ENCODE results near the gene CDH2. TPM values are rescaled to one million over a fixed set of nuclear protein-coding genes. Genes with fewer than 3 reads are reported as not detected.

The CDH2 gene
- total RNA-seq, 1 experiment from 2014 or later: not detected

DNA sequence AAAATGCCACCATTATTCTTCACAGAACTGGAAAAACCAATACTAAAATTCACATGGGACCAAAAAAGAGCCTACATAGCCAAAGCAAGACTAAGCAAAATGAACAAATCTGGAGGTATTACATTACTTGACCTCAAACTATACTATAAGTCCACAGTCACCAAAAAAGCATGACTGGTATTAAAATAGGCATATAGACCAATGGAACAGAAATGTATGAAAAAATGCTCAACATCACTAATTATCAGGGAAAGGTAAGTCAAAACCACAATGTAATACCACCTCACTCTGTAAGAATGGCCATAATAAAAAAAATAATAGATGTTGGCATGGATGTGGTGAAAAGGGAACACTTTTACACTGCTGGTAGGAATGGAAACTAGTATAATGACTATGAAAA, 158.6 kb downstream of the CDH2 start:
- in situ Hi-C loops (cut with HindIII; ENCODE audit: low sequenced_read_pairs): no loop called here

DNA sequence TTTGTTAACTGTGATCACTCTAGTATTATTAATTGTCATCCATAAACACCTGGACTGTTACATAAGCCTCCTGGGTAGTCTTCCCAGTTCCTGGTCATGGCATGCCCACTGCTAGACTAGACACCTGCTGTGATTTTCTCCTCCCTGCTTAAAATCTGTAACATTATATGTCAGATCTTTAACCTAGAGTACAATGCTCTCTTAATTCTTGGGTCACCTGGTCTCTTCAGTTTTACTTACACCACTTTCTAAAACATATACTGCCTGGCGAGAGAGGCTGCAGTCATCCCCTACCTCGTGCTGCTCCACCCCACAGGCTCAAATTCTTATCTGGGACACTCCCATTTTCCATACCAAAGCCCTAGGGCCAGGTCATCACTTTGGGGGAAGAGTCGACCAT, 161.3 kb downstream of the CDH2 start:
- in situ Hi-C loops (cut with HindIII; ENCODE audit: low sequenced_read_pairs): no loop called here
- DNase-seq (ENCODE audit: low spot score): peak; percentile 74

More for the DNA sequence above, 158.6 kb downstream of the CDH2 start:
- no peak for DNase-seq (ENCODE audit: low spot score)

- DNase-seq (ENCODE audit: low spot score): no peak
- in situ Hi-C loops (cut with HindIII; ENCODE audit: low sequenced_read_pairs): no loop called here
Observed at GRCh38 chr18:28013066-28013465, 163.9 kb downstream of the CDH2 start.

GRCh38 chr18:28012336-28012735, 164.6 kb downstream of the CDH2 start:
- in situ Hi-C loops (cut with HindIII; ENCODE audit: low sequenced_read_pairs): no loop called here
- no peak for DNase-seq (ENCODE audit: low spot score)

DNA sequence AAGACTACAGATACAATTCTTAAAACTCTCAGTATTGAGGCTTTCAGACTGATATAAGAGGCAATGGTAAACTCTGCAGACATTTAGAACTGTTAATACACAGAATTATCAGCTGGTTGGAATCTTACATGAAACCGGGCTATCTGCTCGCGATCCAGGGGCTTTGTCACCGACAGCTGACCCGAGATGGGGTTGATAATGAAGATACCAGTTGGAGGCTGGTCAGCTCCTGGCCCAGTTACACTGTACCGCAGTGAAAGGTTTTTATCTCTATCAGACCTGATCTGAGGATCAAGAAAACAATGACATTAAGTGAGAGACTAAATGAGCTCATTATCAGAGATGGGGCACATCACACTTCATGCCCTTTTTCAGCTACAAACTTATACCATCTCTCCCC, 167.3 kb downstream of the CDH2 start:
- DNase-seq (ENCODE audit: low spot score): no peak
- in situ Hi-C loops (cut with HindIII; ENCODE audit: low sequenced_read_pairs): no loop called here

DNA sequence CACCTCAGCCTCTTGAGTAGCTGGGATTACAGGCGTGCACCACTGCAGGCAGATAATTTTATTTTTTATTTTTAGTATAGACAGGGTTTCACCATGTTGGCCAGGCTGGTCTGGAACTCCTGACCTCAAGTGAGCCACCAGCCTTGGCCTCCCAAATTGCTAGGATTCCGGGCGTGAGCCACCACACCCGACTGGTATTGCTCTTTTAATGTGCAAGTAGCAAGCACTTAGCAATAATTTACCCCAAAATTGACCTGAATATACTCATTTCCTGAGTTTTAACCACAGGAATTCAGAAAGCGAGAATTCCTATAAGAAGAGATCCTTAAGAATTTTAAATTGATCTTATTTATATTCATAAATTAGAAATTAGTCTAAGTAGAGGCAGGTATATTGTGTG, 169.1 kb downstream of the CDH2 start:
- DNase-seq (ENCODE audit: low spot score): no peak
- in situ Hi-C loops (cut with HindIII; ENCODE audit: low sequenced_read_pairs): no loop called here

DNA sequence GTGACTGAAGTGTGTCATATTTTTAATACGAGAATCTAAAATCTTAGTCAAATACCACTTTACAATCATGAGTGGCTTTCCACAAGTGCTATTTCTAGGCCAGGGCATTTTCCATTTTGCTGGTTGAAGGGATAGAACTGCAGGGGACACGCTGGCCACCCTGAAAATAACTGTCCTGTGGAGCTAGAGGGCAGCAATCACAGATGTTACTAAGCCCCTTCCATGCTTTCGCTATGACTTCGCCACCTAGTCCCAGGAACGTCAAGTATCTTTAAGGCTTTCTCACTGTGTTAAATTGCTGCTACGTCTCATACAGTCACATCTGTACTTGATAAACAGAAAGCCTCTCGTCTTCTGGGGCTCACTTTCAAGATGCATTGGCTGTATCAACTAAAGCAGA, 171.8 kb downstream of the CDH2 start:
- no peak for DNase-seq (ENCODE audit: low spot score)
- in situ Hi-C loops (cut with HindIII; ENCODE audit: low sequenced_read_pairs): no loop called here

GRCh38 chr18:28004606-28005005, 172.3 kb downstream of the CDH2 start:
- in situ Hi-C loops (cut with HindIII; ENCODE audit: low sequenced_read_pairs): no loop called here
- no peak for DNase-seq (ENCODE audit: low spot score)

- in situ Hi-C loops (cut with HindIII; ENCODE audit: low sequenced_read_pairs): no loop called here
Observed at GRCh38 chr18:28003451-28003850, 173.5 kb downstream of the CDH2 start.

GRCh38 chr18:28002841-28003240, 174.1 kb downstream of the CDH2 start:
- DNase-seq (ENCODE audit: low spot score): no peak
- in situ Hi-C loops (cut with HindIII; ENCODE audit: low sequenced_read_pairs): no loop called here

More at GRCh38 chr18:28003451-28003850, 173.5 kb downstream of the CDH2 start:
- peak; percentile 67 for DNase-seq (ENCODE audit: low spot score)

- no peak for DNase-seq (ENCODE audit: low spot score)
- in situ Hi-C loops (cut with HindIII; ENCODE audit: low sequenced_read_pairs): no loop called here
Observed at GRCh38 chr18:27996801-27997272, 180.1 kb downstream of the CDH2 start.

- in situ Hi-C loops (cut with HindIII; ENCODE audit: low sequenced_read_pairs): no loop called here
- DNase-seq (ENCODE audit: low spot score): no peak
Observed at GRCh38 chr18:27995770-27996502, 181.0 kb downstream of the CDH2 start.

DNA sequence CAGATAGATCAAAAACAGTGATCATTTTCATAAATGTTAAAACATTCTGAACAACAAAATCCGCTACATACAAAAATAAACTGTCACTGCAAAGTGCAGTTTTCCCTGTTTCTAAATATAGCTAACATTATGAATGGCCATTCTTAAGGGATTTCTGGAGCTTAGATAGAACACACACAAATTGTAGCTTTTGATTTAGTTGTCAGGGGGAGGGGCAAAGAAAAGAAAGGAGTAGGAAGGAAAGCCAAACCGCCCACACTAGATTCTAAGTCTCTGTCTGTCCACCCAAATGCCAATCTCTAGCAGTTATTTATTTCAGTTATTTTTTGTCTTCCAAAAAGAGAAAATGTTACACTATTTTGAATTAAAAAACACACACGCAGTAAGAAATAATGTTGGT, 182.4 kb downstream of the CDH2 start:
- no peak for DNase-seq (ENCODE audit: low spot score)
- in situ Hi-C loops (cut with HindIII; ENCODE audit: low sequenced_read_pairs): no loop called here

DNA sequence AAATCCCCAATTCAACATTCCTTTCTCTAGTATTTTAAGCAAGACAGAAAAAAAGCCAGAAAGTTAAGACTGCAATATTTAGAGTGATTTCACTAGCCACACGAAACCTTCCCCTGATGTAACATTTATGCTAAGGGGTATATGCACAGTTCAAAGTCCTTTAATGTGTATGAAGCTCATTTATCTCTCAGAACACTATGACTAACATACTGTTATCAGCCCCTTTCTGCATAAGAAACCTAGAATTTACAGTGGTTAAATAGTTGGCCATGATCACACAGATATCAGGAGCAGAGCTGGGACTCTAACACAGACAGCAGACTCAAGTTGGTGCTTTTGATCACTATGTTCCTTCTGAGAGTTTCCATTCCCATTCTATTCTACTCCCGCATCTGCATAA, 185.5 kb downstream of the CDH2 start:
- in situ Hi-C loops (cut with HindIII; ENCODE audit: low sequenced_read_pairs): no loop called here
- DNase-seq (ENCODE audit: low spot score): no peak

- no peak for DNase-seq (ENCODE audit: low spot score)
- in situ Hi-C loops (cut with HindIII; ENCODE audit: low sequenced_read_pairs): no loop called here
Observed at GRCh38 chr18:27985832-27986231, 191.1 kb downstream of the CDH2 start.

GRCh38 chr18:27983780-27984179, 193.2 kb downstream of the CDH2 start:
- no peak for DNase-seq (ENCODE audit: low spot score)
- in situ Hi-C loops (cut with HindIII; ENCODE audit: low sequenced_read_pairs): no loop called here

GRCh38 chr18:27976806-27977408, 200.0 kb downstream of the CDH2 start:
- no peak for DNase-seq (ENCODE audit: low spot score)
- in situ Hi-C loops (cut with HindIII; ENCODE audit: low sequenced_read_pairs): no loop called here

DNA sequence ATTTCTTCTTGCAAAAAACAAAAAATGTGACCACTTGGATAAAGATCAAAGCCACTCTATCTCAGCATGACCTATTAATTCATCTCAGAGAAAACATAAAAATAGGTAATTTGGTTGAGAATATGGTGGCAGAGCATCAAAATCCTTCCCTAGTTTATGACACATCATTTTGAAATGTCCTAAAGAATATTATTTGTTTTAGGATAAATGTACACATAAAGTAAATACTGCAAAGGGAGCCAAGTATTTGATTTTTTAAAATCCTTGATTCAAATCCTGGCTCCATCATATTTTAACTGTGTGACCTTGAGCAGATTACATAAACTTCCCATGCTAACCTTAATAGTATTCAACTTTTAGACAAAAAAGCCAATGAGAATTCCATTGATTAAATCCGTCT, 206.6 kb downstream of the CDH2 start:
- in situ Hi-C loops (cut with HindIII; ENCODE audit: low sequenced_read_pairs): no loop called here

GRCh38 chr18:27969206-27969605, 207.7 kb downstream of the CDH2 start:
- in situ Hi-C loops (cut with HindIII; ENCODE audit: low sequenced_read_pairs): no loop called here
- no peak for DNase-seq (ENCODE audit: low spot score)

More for the DNA sequence above, 206.6 kb downstream of the CDH2 start:
- peak; percentile 21 for DNase-seq (ENCODE audit: low spot score)

DNA sequence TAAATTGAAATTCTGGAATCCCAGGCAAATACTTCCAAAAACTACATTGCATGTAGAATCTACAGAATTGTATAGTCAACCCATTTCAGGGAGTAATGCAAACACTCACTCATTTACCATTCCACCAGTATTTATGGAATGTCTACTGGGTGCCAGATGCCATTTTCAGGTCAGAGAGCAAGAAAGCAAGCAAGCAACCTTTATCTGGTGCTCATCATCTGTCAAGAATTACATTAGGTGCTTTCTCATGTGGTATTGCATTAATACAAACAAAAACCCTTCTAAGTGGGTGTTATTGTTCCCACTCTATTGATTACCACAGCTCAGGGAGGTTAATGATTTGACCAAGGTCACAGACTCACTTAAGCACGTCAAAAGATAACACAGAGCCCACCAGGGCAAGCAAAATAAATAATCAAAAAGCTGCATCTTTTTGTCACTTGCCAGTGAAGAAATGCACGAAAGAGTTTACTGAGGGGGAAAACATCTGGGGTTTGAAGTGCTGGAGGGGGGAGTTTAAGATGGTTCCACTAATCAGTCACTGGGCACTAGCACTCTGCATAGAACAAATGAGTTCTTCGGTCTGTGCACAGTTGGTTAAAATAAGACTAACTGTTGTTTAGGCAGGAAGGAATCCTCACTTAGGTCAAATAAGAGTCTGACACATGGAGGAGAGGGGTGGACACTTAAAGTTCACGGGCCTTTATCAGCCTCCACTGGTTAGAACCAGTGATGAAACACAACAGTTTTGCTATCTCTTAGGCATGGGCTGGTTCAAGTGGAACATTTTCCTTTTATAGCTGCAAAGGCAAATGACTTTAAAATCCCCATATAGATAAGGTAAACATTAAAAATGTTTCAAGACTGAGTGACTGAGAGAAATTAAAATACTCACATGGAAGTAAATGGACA, 208.8 kb downstream of the CDH2 start:
- in situ Hi-C loops (cut with HindIII; ENCODE audit: low sequenced_read_pairs): no loop called here
- DNase-seq (ENCODE audit: low spot score): no peak
